ENCODE data around the gene FALEC. TPM values are rescaled to one million over a fixed set of nuclear protein-coding genes. Genes with fewer than 3 reads are reported as not detected.
A peak's percentile ranks its signal among the peaks of the same experiment; 100 is the strongest.

The FALEC gene
- total and polyA plus RNA-seq, 9 of the 15 experiments (the other 6 are each of a cell fraction or from before 2014, with no cell fraction given): 0.15 to 1.8 (median 0.53) TPM; not detected in 5

DNA sequence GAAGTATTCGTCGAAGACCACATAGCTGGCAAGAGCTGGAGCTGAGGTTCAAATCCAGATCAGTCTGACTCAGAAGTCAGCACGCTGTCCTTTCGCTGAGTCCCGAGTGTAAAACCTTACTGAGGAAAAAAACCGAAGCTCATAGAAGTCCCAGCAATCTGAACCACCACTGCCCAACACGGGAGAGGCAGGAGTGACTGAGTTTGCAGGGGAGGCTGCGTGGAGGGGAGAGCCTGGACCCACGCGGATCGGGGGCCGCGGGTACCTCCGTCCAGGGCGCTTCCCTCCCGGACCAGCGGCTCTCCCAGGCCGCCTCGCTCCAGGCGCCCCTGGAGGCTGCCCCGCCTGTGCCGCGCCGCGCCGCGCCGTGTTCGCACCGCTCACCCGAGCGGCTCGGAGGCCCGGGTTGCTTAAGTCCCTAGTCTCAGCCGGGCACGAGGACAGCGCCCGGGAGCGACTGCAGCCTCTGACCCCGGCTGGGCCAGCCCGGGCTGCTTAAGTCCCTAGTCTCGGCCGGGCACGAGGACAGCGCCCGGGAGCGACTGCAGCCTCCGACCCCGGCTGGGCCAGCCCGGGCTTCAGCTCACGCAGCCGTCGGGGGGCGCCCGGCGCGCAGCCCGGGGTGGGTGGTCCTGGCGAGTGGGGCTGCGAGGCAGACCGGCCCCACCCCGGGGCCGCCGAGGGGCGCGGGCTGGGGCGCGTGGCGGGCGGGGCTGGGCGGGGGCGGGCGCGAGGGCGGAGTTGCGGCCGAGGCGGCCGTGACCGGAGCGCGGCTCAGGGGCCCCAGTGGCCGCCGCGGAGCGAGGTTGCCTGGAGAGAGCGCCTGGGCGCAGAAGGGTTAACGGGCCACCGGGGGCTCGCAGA, 33.3 kb downstream of the FALEC start, which contains the start of gene ADAMTSL4 (continued):
- TF ChIP-seq ZBTB9 (CRISPR knock-in tag; IDR thresholded peaks at IDR 0.05) (peak; percentile 35; the same call in 1 of the 2 replicates), ELF1 (tag; IDR thresholded peaks at IDR 0.05) (no peak), ZNF77 (CRISPR knock-in tag; IDR thresholded peaks at IDR 0.05) (no peak), MTF1 (CRISPR knock-in tag; IDR thresholded peaks at IDR 0.05; ENCODE audit: borderline replicate concordance) (no peak), IFI16 (CRISPR knock-in tag; IDR thresholded peaks at IDR 0.05) (no peak), HMG20B (CRISPR knock-in tag; IDR thresholded peaks at IDR 0.05) (no peak), USF1 (CRISPR knock-in tag; IDR thresholded peaks at IDR 0.05) (peak; percentile 65), NR0B1 (IDR thresholded peaks at IDR 0.05; ENCODE audit: partially characterized antibody) (no peak), MCM7 (IDR thresholded peaks at IDR 0.05) (no peak), CC2D1A (IDR thresholded peaks at IDR 0.05) (no peak), CREM (IDR thresholded peaks at IDR 0.05; ENCODE audit: low read depth) (0 out of 2 replicates have a peak, but pooled peaks have one; percentile 3), PTTG1 (tag; IDR thresholded peaks at IDR 0.05; ENCODE audit: low read depth) (no peak)
- TF ChIP-seq, protein P1, sequence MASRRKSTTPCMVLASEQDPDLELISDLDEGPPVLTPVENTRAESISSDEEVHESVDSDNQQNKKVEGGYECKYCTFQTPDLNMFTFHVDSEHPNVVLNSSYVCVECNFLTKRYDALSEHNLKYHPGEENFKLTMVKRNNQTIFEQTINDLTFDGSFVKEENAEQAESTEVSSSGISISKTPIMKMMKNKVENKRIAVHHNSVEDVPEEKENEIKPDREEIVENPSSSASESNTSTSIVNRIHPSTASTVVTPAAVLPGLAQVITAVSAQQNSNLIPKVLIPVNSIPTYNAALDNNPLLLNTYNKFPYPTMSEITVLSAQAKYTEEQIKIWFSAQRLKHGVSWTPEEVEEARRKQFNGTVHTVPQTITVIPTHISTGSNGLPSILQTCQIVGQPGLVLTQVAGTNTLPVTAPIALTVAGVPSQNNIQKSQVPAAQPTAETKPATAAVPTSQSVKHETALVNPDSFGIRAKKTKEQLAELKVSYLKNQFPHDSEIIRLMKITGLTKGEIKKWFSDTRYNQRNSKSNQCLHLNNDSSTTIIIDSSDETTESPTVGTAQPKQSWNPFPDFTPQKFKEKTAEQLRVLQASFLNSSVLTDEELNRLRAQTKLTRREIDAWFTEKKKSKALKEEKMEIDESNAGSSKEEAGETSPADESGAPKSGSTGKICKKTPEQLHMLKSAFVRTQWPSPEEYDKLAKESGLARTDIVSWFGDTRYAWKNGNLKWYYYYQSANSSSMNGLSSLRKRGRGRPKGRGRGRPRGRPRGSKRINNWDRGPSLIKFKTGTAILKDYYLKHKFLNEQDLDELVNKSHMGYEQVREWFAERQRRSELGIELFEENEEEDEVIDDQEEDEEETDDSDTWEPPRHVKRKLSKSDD (conservative IDR thresholded peaks at IDR 0.05; ENCODE audit: low read length): no peak
- TF ChIP-seq, protein P2, sequence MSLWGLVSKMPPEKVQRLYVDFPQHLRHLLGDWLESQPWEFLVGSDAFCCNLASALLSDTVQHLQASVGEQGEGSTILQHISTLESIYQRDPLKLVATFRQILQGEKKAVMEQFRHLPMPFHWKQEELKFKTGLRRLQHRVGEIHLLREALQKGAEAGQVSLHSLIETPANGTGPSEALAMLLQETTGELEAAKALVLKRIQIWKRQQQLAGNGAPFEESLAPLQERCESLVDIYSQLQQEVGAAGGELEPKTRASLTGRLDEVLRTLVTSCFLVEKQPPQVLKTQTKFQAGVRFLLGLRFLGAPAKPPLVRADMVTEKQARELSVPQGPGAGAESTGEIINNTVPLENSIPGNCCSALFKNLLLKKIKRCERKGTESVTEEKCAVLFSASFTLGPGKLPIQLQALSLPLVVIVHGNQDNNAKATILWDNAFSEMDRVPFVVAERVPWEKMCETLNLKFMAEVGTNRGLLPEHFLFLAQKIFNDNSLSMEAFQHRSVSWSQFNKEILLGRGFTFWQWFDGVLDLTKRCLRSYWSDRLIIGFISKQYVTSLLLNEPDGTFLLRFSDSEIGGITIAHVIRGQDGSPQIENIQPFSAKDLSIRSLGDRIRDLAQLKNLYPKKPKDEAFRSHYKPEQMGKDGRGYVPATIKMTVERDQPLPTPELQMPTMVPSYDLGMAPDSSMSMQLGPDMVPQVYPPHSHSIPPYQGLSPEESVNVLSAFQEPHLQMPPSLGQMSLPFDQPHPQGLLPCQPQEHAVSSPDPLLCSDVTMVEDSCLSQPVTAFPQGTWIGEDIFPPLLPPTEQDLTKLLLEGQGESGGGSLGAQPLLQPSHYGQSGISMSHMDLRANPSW (CRISPR knock-in tag; IDR thresholded peaks at IDR 0.05): no peak; the same call in 1 of the 2 replicates

Measured in K562 (cell line).